Right cardiac atrium (tissue), 5 donors: Measurements from ENCODE around the gene TRAPPC8. TPM values are rescaled to one million over a fixed set of nuclear protein-coding genes. Genes with fewer than 3 reads are reported as not detected.

Experiments used
- ATAC-seq, 2 donors: fragments of 200-7000 bp; cut with Tn5 transposase; one replicate each; pipeline versions ENCODE4 v1.8.0 to v1.9.1; 2020; ENCODE audit warnings: moderate library complexity in 2 of 2, mild to moderate bottlenecking in 1 of 2
- DNase-seq, 3 donors: peaks; one replicate each; pipeline ENCODE4 v3.0.0-alpha.2; 2020
- H3K27ac ChIP-seq: one replicate; pipeline ENCODE4 v1.5.1; 2013; ENCODE audit warnings: mild to moderate bottlenecking, low read length, control low read depth, moderate library complexity
- H3K27me3 ChIP-seq: one replicate; pipeline ENCODE4 v1.6.1; 2013; ENCODE audit not compliant: control insufficient read depth, insufficient read depth
- H3K4me1 ChIP-seq: one replicate; pipeline ENCODE4 v1.6.1; 2013; ENCODE audit warnings: low read length; ENCODE audit not compliant: control insufficient read depth, insufficient read depth
- H3K4me3 ChIP-seq: one replicate; pipeline ENCODE4 v1.5.1; 2013; ENCODE audit warnings: low read length, control low read depth
- H3K9me3 ChIP-seq: one replicate; pipeline ENCODE4 v1.6.1; 2013; ENCODE audit warnings: low read length; ENCODE audit not compliant: control insufficient read depth
- WGBS: extraction: QIAGEN DNeasy Blood & Tissue Kit; methylation state at CpG from one replicate; pipeline ENCODE4 v1.1.7; 2013; 5-methylcytosine and 5-hydroxymethylcytosine counted together
- intact Hi-C, 4 donors: fragments of 100-400 bp; cut with DNase I; formaldehyde crosslinking; loops; one replicate each; pipeline versions ENCODE4 v1.11.0 to v1.14.0; 2022 to 2023
- long read RNA-seq, 4 donors: library from polyadenylated mRNA; unstranded; transcript quantifications; one replicate each; pipeline ENCODE4 v2.0.0, GENCODE V29; 2020 to 2021
- polyA plus RNA-seq: library from polyadenylated mRNA; stranded (reverse); fragments of 200-250 nt; gene quantifications from one replicate; pipeline ENCODE4 v1.2.3, GENCODE V29; 2013
- total RNA-seq, 4 donors: library from RNA; stranded (reverse); fragmentation: NEBNext Ultra II Directional; extraction: Animal tissue kit (Norgen Biotek cat#: 25700); gene quantifications; one replicate each; pipeline ENCODE4 v1.2.1, GENCODE V29; 2021
- donor health status: healthy with polysubstance abuse.
- donor health status: DM: no; HTN: yes; CAD: no.
- donor health status: DM: no; HTN: no; CAD: no.
- donor health status: DM: no; HTN: yes; CAD: no; lungs with severe emphysema.
- donor health status: DM: yes; HTN: yes; CAD: no.

The TRAPPC8 gene, protein sequence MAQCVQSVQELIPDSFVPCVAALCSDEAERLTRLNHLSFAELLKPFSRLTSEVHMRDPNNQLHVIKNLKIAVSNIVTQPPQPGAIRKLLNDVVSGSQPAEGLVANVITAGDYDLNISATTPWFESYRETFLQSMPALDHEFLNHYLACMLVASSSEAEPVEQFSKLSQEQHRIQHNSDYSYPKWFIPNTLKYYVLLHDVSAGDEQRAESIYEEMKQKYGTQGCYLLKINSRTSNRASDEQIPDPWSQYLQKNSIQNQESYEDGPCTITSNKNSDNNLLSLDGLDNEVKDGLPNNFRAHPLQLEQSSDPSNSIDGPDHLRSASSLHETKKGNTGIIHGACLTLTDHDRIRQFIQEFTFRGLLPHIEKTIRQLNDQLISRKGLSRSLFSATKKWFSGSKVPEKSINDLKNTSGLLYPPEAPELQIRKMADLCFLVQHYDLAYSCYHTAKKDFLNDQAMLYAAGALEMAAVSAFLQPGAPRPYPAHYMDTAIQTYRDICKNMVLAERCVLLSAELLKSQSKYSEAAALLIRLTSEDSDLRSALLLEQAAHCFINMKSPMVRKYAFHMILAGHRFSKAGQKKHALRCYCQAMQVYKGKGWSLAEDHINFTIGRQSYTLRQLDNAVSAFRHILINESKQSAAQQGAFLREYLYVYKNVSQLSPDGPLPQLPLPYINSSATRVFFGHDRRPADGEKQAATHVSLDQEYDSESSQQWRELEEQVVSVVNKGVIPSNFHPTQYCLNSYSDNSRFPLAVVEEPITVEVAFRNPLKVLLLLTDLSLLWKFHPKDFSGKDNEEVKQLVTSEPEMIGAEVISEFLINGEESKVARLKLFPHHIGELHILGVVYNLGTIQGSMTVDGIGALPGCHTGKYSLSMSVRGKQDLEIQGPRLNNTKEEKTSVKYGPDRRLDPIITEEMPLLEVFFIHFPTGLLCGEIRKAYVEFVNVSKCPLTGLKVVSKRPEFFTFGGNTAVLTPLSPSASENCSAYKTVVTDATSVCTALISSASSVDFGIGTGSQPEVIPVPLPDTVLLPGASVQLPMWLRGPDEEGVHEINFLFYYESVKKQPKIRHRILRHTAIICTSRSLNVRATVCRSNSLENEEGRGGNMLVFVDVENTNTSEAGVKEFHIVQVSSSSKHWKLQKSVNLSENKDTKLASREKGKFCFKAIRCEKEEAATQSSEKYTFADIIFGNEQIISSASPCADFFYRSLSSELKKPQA (N-terminal part only)
- 10 to 100 TPM; 30.3 to 33.6 (median 32.0) TPM for total RNA-seq
- 18.6 TPM for polyA plus RNA-seq
- long read RNA-seq, donor 1, full-length matches to known transcripts = 15 of 27 reads
- long read RNA-seq, donor 1, partial matches to known transcripts = 4 of 27 reads
- long read RNA-seq, donor 1, other reads (novel, unspliced or antisense) = 8 of 27 reads
- long read RNA-seq, donor 2, full-length matches to known transcripts = 7 of 15 reads
- long read RNA-seq, donor 2, partial matches to known transcripts = 5 of 15 reads
- long read RNA-seq, donor 2, other reads (novel, unspliced or antisense) = 3 of 15 reads
- long read RNA-seq, donor 3, full-length matches to known transcripts = 2 of 8 reads
- long read RNA-seq, donor 3, partial matches to known transcripts = 2 of 8 reads
- long read RNA-seq, donor 3, other reads (novel, unspliced or antisense) = 4 of 8 reads
- long read RNA-seq, donor 4, full-length matches to known transcripts = 7 of 8 reads
- long read RNA-seq, donor 4, partial matches to known transcripts = 0 of 8 reads
- long read RNA-seq, donor 4, other reads (novel, unspliced or antisense) = 1 of 8 reads

DNA sequence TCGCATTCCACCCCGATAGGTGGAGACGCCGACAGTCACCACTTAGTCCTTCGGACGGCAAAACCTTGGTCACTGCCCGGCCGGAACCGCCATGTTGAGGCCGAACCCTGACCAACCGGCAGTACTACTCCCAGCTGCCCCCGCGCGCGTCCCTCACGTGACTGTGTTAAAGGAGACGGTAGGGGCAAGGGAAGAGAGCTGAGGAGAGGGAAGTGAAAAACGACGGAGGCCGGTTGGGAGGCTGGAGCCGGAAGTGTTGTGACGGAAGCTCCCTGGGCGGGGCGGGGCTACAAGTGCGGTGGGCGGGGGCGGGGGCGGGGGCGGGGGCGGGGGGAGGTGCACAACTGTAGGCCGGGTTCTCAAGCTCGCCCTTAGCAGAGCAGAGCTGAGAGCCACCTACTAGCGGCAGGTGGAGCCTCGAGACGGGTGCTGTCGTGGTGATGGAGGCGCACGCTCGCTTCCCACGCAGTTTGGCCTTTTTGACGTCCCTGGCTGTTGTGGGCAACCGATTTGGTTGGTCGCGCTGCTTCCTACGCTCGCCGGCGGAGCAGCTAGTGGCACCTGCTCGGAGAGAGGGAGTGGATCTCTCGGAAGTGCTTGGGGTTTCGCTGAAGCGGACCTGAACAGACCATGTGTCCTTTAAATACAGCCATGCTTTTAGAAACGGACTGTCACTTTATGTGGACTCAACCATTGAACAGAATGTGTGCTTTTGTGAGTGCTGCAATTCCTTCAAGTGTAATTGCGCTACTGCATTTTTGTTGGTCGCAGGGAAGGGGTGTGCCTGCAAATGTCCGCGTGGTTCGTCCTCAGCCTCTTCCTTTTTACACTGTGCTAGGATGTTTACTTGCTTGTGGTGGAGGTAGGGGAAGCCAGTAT, at the start of gene TRAPPC8:
Gene TRAPPC8, minus strand, starts transcription at position 130 of the 879 bp plus-strand sequence. CDS start 364 bp downstream, outside the sequence.
- Histone ChIP-seq H3K27ac (peak within 1 kb of the TSS; percentile 83), H3K4me3 (peak within 1 kb of the TSS; percentile 79), H3K4me1 (peaks cover 3% of the 10 kb centered on the region), H3K27me3 (no peaks in the 10 kb centered on the region), H3K9me3 (no peaks in the 10 kb centered on the region)
- ATAC-seq = peak; percentile 99
- DNase-seq = peak; percentile 98 to 99 (median 99)
- intact Hi-C loops = loop anchor here in 2 of 4 donors (2.0 to 10.0 kb wide), 2 partner anchors 150 to 152 kb away; partner anchors contain the start of gene RNF138 (in 1 of the 2)
- under 1% methylated on average over 58 of the region's 58 CpGs for WGBS

DNA sequence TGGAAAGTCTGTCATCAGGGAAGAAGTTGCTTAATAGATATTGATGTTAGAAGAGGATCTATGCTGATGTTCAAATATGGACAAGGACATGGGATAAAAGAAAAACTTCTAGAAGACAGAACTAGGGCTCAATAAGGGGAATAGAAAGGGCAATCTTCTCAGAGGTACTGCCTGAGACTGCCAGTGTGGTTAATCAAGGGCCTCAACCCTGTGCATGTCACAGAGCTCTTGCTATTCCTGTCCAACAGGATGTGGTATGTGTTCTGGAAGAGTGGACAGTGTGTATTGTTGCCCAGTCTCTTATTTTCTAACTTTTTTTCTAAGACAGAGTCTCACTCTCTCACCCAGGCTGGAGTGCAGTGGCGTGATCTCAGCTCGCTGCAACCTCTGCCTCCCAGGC, 47.9 kb upstream of the TRAPPC8 start:
- no peak overlapping the region for H3K27ac ChIP-seq
- ATAC-seq = no peak

DNA sequence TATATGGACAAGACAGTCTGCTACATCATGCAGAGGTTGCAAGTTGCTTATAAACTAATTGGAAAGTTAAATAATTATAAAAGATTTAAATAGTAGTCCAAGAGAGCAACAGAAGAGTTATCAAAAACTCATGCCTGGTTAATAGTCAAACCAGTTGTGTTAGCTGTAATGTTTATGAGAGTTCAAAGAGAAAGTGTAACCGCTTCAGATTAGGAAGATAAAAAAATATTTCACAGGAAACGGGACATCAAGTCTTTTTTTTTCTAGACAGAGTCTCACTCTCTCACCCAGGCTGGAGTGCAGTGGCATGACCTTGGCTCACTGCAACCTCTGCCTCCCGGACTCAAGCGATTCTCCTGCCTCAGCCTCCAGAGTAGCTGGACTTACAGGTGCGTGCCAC, 41.0 kb upstream of the TRAPPC8 start:
- Histone ChIP-seq H3K4me1 (peaks cover 2% of the 10 kb centered on the region), H3K27me3 (no peaks in the 10 kb centered on the region), H3K4me3 (no peak overlapping the region), H3K27ac (no peak overlapping the region), H3K9me3 (no peaks in the 10 kb centered on the region)
- ATAC-seq (no peak), DNase-seq (no peak)
- WGBS = 71% methylated on average over 5 of the region's 5 CpGs
- intact Hi-C loops = no loop called here

More for the DNA sequence above, 47.9 kb upstream of the TRAPPC8 start:
- intact Hi-C loops = no loop called here
- WGBS = 75% methylated on average over 2 of the region's 2 CpGs
- Histone ChIP-seq H3K4me3 (no peak overlapping the region), H3K27me3 (no peaks in the 10 kb centered on the region), H3K9me3 (no peaks in the 10 kb centered on the region), H3K4me1 (peaks cover 8% of the 10 kb centered on the region)
- no peak for DNase-seq

DNA sequence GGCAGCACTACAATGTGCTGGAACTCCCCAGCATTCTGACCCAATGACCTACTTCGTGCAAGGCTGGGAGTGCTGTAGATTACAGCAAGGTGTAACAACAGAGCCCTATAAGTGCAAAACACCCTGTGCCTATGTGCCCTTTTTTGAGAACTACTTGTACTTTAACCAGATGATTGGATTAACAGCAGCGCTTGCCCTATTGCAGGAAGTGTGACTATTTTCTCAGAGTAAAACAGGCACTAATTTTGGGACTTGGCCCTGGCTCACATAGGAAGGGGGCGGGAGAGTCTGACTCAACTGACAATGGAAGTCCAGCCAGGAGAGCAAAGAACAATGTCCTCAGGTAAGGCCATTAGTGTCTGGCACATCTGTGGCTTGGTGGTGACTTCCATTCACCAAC, 40.1 kb upstream of the TRAPPC8 start:
- Histone ChIP-seq H3K9me3 (no peaks in the 10 kb centered on the region), H3K4me3 (no peak overlapping the region), H3K4me1 (peaks cover 2% of the 10 kb centered on the region), H3K27ac (peak overlapping the region; percentile 54), H3K27me3 (no peaks in the 10 kb centered on the region)
- intact Hi-C loops = no loop called here
- ATAC-seq = peak; percentile 64 to 81
- 51% methylated on average over 3 of the region's 3 CpGs for WGBS
- no peak for DNase-seq

DNA sequence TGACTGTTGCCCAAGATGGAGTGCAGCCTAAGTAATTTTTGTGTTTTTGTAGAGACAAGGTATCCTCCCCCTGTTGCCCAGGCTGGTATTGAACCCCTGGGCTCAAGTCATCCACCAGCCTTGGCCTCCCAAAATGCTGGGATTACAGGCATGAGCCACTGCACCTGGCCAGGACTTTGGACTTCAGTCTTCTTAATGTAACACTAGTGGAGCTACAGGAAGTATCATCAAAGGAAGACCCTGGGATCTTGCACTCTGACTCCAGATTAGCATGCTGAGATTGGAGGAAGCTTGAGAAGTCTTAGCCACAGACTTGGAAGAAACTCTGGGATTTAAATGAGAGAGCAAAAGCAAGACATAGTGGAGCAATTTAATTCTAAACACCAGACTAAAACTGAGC, 37.9 kb upstream of the TRAPPC8 start:
- Histone ChIP-seq H3K27me3 (no peaks in the 10 kb centered on the region), H3K27ac (no peak overlapping the region), H3K9me3 (no peaks in the 10 kb centered on the region), H3K4me1 (peaks cover 2% of the 10 kb centered on the region), H3K4me3 (no peak overlapping the region)
- intact Hi-C loops = no loop called here
- DNase-seq (no peak), ATAC-seq (no peak)

DNA sequence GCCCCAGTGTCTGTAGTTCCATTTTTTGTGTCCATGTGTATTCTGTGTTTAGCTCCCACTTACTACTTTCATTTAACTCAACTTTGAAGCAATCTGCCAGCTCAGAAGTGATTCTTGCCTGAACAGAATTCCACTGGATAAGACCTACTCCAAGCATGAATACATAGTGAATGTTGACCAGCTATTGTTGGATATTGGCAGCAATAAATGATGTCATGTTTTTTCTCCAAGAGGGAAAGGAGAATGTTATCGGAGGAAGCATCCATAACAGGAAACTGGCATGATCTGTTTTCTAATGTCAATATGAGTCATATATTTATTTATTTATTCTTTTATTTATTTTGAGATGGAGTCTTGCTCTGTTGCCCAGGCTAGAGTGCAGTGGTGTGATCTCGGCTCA, 36.8 kb upstream of the TRAPPC8 start:
- H3K4me1 ChIP-seq = peaks cover 2% of the 10 kb centered on the region
- no peak overlapping the region for H3K4me3 ChIP-seq
- no peak for DNase-seq
- 80% methylated on average over 2 of the region's 2 CpGs for WGBS
- intact Hi-C loops = loop anchor here in 2 of 4 donors (10.0 kb wide), 2 partner anchors 235 to 425 kb away; no protein-coding TSS in a partner anchor
- H3K27ac ChIP-seq = no peak overlapping the region
- H3K27me3 ChIP-seq = no peaks in the 10 kb centered on the region
- no peaks in the 10 kb centered on the region for H3K9me3 ChIP-seq
- ATAC-seq = no peak

DNA sequence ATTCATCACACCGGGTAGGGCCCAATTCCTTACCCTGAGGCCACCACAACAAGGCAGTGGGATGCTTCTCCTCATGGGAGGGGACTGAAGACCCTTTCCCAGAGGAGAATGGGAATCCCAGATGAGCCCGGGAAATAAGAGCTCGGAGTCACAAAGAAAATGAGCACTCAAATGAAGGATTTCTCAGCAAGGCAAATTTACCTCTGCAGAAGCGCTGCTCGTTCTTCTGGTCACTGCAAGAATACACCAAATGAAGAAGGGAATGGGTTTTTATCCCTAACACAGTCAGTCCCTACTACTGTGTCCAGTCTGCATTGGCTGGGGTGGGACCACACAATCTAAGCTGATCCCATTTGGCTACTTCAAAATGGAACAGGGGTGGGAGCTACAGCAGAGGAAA, 35.7 kb upstream of the TRAPPC8 start:
- ATAC-seq = no peak
- intact Hi-C loops = loop anchor here in 2 of 4 donors (10.0 kb wide), 2 partner anchors 234 to 424 kb away; no protein-coding TSS in a partner anchor
- 93% methylated on average over 5 of the region's 5 CpGs for WGBS
- DNase-seq = no peak
- H3K27me3 ChIP-seq = no peaks in the 10 kb centered on the region
- no peak overlapping the region for H3K27ac ChIP-seq
- peaks cover 2% of the 10 kb centered on the region for H3K9me3 ChIP-seq
- H3K4me3 ChIP-seq = no peak overlapping the region
- peaks cover 2% of the 10 kb centered on the region for H3K4me1 ChIP-seq

DNA sequence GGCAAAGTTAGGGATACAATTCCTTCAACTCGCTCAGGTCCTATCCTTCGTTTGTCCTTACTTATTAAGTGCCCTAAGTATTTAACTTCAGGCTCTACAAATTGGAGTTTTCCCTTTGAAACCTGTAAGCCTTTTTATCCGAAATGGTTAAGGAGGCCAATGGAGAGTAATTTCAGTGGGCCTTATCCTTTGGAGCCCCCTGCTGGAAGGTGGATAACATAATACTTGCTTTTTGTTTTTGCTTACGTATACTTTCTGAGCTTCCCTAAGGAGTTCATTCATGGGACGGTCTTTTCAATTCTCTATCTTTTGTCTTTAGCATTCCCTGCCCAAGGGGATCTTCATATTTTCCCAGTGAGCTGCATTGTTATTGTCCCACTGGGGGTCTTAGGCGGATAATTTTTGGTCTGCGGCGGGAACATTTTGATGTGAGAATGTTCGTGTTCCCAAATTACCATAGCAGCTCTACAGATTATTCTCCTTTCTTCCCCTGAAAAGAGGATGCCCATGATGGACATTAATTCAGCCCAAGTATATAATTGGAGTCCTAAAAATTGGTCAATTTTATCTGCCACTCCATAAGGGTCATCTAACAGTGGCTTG, 34.4 kb upstream of the TRAPPC8 start:
- peaks cover 2% of the 10 kb centered on the region for H3K9me3 ChIP-seq
- DNase-seq (no peak), ATAC-seq (peak in 1 of 2 donors; percentile 60)
- no peaks in the 10 kb centered on the region for H3K4me1 ChIP-seq
- H3K4me3 ChIP-seq = no peak overlapping the region
- 64% methylated on average over 9 of the region's 9 CpGs for WGBS
- intact Hi-C loops = loop anchor here in 2 of 4 donors (10.0 kb wide), 2 partner anchors 233 to 423 kb away; no protein-coding TSS in a partner anchor
- H3K27ac ChIP-seq = no peak overlapping the region
- H3K27me3 ChIP-seq = no peaks in the 10 kb centered on the region

DNA sequence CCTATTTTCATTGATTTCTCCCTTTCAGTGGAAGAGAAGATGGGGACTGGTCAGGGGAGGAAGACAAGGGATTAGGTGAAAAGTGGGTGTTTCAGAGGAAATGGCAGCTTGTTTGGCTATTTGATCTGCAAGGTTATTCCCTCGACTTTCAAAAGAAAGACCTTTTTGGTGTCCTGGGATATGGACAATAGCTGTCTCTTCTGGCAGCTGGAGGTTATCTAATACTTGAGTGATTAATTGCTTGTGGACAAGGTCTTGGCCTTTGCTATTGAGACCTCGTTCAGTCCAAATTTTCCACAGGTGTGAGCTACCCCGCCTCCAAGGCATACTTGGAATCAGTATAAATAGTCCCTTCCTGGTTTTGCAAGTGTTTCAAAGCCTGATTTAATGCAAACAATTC, 33.3 kb upstream of the TRAPPC8 start:
- Histone ChIP-seq H3K4me1 (no peaks in the 10 kb centered on the region), H3K4me3 (no peak overlapping the region), H3K9me3 (peaks cover 2% of the 10 kb centered on the region), H3K27ac (no peak overlapping the region), H3K27me3 (no peaks in the 10 kb centered on the region)
- DNase-seq = no peak
- no peak for ATAC-seq
- 57% methylated on average over 3 of the region's 3 CpGs for whole genome bisulfite sequencing
- intact Hi-C loops = loop anchor here in 2 of 4 donors (10.0 kb wide), 2 partner anchors 231 to 421 kb away; no protein-coding TSS in a partner anchor
